ENCODE measurements around the gene DNAJB14.

GRCh38 chr4:99938243-99938753 lies 8.1 kb downstream of the DNAJB14 start:
- TF ChIP-seq EP300 (IDR thresholded peaks at IDR 0.05; ENCODE audit: borderline replicate concordance) (no peak), USF1 (IDR thresholded peaks at IDR 0.05) (no peak), YY1 (IDR thresholded peaks at IDR 0.05; ENCODE audit: low read depth) (no peak), CREB1 (IDR thresholded peaks at IDR 0.05; ENCODE audit: low read depth) (no peak)

All from Ishikawa (cell line).